H1 (cell line): ENCODE measurements around the gene POMP. TPM values are rescaled to one million over a fixed set of nuclear protein-coding genes. Genes with fewer than 3 reads are reported as not detected.

Experiments used
- EZH2 ChIP-seq: fragments of 200-600 bp; sonication (generic); IDR thresholded peaks from 2 replicates; pipeline ENCODE4 v1.7.1; 2012; ENCODE audit warnings: low read depth, mild to moderate bottlenecking, moderate library complexity, low read length, inconsistent platforms; ENCODE audit not compliant: severe bottlenecking
- GABPA ChIP-seq: IDR thresholded peaks from 2 replicates; pipeline ENCODE4 v1.6.1; 2011; ENCODE audit warnings: mild to moderate bottlenecking, low read length, moderate library complexity, borderline replicate concordance; ENCODE audit not compliant: insufficient read depth
- KDM5A ChIP-seq: fragments of 200-600 bp; IDR thresholded peaks from 2 replicates; pipeline ENCODE4 v1.7.1; 2012; ENCODE audit warnings: mild to moderate bottlenecking, low read length, inconsistent platforms, mixed read lengths
- NRF1 ChIP-seq: IDR thresholded peaks from 2 replicates; pipeline ENCODE4 v1.6.1; 2011; ENCODE audit warnings: mild to moderate bottlenecking, low read depth, low read length, improper control_type of control experiment
- PHF8 ChIP-seq: fragments of 200-600 bp; sonication (generic); conservative IDR thresholded peaks from 2 replicates; pipeline ENCODE4 v1.7.1; 2012; ENCODE audit warnings: low read depth, mild to moderate bottlenecking, inconsistent platforms, low read length, moderate library complexity
- RAD21 ChIP-seq, 2 experiments: IDR thresholded peaks in 1 of 2; conservative IDR thresholded peaks in 1 of 2; 2 replicates each; pipeline ENCODE4 v1.6.1; 2011; ENCODE audit warnings: low read depth in 2 of 2, low read length in 2 of 2, improper control_type of control experiment in 1 of 2, inconsistent platforms in 1 of 2, mild to moderate bottlenecking in 1 of 2, moderate library complexity in 1 of 2
- TAF1 ChIP-seq: IDR thresholded peaks from 2 replicates; pipeline ENCODE4 v1.6.1; 2011; ENCODE audit warnings: mild to moderate bottlenecking, low read depth, low read length
- TBP ChIP-seq: IDR thresholded peaks from 2 replicates; pipeline ENCODE4 v1.6.1; 2011; ENCODE audit warnings: low read depth, low read length, improper control_type of control experiment
- polyA plus RNA-seq, 7 experiments: library from polyadenylated mRNA; depleted of rRNA in 3 of 7; stranded (reverse) in 5 of 7; unstranded in 2 of 7; fragments of >200 nt in 5 of 7; fragments of 200-250 nt in 2 of 7; gene quantifications; 1 replicate in 5 of 7; 2 replicates in 1 of 7; 4 replicates in 1 of 7; pipeline versions ENCODE4 v1.2.1 to v1.2.3, GENCODE V29; 2011 to 2013; ENCODE audit warnings: missing spikeins in 2 of 7, mixed read lengths in 2 of 7
- total RNA-seq: library from RNA; stranded (reverse); fragmentation: NEBNext Ultra II Directional; extraction: Animal tissue kit (Norgen Biotek cat#: 25700); gene quantifications from 2 replicates; pipeline ENCODE4 v1.2.1, GENCODE V29; 2021
- TF ChIP-seq, protein P1 (sequence below): fragments of 300-600 bp; sonication (generic); IDR thresholded peaks from 2 replicates; pipeline ENCODE4 v1.7.1; 2012; ENCODE audit warnings: low read length, moderate library complexity, mild to moderate bottlenecking, inconsistent platforms; ENCODE audit not compliant: insufficient replicate concordance
- TF ChIP-seq, protein P2 (sequence below): IDR thresholded peaks from 2 replicates; pipeline ENCODE4 v1.6.1; 2011; ENCODE audit warnings: low read depth, mild to moderate bottlenecking, low read length; ENCODE audit not compliant: insufficient read depth
- TF ChIP-seq, protein P3 (sequence below): IDR thresholded peaks from 2 replicates; pipeline ENCODE4 v1.6.1; 2012; ENCODE audit warnings: inconsistent platforms

The POMP gene
- total and polyA plus RNA-seq, 2 of the 8 experiments (the other 6 are each of a cell fraction or from before 2014, with no cell fraction given) = 38.4 to 115 TPM

DNA sequence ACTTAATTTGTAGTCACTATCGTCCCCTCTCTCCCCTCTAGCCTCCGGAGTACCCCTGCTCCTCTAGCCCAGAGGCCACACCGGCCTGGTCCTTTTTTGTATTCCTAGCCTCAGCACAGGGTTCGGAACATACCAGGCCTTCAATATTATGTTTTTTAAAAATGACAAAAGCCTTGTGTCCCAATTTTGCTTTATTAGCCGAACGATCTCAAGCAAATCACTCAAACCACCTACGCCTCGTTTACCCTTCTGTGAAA lies 463 bp upstream of the POMP start (continued):
- TF ChIP-seq, protein P1, sequence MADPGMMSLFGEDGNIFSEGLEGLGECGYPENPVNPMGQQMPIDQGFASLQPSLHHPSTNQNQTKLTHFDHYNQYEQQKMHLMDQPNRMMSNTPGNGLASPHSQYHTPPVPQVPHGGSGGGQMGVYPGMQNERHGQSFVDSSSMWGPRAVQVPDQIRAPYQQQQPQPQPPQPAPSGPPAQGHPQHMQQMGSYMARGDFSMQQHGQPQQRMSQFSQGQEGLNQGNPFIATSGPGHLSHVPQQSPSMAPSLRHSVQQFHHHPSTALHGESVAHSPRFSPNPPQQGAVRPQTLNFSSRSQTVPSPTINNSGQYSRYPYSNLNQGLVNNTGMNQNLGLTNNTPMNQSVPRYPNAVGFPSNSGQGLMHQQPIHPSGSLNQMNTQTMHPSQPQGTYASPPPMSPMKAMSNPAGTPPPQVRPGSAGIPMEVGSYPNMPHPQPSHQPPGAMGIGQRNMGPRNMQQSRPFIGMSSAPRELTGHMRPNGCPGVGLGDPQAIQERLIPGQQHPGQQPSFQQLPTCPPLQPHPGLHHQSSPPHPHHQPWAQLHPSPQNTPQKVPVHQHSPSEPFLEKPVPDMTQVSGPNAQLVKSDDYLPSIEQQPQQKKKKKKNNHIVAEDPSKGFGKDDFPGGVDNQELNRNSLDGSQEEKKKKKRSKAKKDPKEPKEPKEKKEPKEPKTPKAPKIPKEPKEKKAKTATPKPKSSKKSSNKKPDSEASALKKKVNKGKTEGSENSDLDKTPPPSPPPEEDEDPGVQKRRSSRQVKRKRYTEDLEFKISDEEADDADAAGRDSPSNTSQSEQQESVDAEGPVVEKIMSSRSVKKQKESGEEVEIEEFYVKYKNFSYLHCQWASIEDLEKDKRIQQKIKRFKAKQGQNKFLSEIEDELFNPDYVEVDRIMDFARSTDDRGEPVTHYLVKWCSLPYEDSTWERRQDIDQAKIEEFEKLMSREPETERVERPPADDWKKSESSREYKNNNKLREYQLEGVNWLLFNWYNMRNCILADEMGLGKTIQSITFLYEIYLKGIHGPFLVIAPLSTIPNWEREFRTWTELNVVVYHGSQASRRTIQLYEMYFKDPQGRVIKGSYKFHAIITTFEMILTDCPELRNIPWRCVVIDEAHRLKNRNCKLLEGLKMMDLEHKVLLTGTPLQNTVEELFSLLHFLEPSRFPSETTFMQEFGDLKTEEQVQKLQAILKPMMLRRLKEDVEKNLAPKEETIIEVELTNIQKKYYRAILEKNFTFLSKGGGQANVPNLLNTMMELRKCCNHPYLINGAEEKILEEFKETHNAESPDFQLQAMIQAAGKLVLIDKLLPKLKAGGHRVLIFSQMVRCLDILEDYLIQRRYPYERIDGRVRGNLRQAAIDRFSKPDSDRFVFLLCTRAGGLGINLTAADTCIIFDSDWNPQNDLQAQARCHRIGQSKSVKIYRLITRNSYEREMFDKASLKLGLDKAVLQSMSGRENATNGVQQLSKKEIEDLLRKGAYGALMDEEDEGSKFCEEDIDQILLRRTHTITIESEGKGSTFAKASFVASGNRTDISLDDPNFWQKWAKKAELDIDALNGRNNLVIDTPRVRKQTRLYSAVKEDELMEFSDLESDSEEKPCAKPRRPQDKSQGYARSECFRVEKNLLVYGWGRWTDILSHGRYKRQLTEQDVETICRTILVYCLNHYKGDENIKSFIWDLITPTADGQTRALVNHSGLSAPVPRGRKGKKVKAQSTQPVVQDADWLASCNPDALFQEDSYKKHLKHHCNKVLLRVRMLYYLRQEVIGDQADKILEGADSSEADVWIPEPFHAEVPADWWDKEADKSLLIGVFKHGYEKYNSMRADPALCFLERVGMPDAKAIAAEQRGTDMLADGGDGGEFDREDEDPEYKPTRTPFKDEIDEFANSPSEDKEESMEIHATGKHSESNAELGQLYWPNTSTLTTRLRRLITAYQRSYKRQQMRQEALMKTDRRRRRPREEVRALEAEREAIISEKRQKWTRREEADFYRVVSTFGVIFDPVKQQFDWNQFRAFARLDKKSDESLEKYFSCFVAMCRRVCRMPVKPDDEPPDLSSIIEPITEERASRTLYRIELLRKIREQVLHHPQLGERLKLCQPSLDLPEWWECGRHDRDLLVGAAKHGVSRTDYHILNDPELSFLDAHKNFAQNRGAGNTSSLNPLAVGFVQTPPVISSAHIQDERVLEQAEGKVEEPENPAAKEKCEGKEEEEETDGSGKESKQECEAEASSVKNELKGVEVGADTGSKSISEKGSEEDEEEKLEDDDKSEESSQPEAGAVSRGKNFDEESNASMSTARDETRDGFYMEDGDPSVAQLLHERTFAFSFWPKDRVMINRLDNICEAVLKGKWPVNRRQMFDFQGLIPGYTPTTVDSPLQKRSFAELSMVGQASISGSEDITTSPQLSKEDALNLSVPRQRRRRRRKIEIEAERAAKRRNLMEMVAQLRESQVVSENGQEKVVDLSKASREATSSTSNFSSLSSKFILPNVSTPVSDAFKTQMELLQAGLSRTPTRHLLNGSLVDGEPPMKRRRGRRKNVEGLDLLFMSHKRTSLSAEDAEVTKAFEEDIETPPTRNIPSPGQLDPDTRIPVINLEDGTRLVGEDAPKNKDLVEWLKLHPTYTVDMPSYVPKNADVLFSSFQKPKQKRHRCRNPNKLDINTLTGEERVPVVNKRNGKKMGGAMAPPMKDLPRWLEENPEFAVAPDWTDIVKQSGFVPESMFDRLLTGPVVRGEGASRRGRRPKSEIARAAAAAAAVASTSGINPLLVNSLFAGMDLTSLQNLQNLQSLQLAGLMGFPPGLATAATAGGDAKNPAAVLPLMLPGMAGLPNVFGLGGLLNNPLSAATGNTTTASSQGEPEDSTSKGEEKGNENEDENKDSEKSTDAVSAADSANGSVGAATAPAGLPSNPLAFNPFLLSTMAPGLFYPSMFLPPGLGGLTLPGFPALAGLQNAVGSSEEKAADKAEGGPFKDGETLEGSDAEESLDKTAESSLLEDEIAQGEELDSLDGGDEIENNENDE = no peak
- TF ChIP-seq, protein P2, sequence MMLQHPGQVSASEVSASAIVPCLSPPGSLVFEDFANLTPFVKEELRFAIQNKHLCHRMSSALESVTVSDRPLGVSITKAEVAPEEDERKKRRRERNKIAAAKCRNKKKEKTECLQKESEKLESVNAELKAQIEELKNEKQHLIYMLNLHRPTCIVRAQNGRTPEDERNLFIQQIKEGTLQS = no peak
- TF ChIP-seq, protein P3, sequence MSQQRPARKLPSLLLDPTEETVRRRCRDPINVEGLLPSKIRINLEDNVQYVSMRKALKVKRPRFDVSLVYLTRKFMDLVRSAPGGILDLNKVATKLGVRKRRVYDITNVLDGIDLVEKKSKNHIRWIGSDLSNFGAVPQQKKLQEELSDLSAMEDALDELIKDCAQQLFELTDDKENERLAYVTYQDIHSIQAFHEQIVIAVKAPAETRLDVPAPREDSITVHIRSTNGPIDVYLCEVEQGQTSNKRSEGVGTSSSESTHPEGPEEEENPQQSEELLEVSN = no peak
- TF ChIP-seq TAF1 = no peak
- TF ChIP-seq GABPA = no peak
- TF ChIP-seq PHF8 = no peak
- TF ChIP-seq RAD21 (IDR thresholded peaks at IDR 0.05 in 1 of 2, conservative IDR thresholded peaks at IDR 0.05 in 1 of 2; ENCODE audit: low read depth in 2 of 2, low read length in 2 of 2) = no peak
- TF ChIP-seq TBP = no peak
- no peak for TF ChIP-seq EZH2
- TF ChIP-seq KDM5A = no peak
- TF ChIP-seq NRF1 = no peak
- TF ChIP-seq, all 59 proteins: peak for 0
